Measurements from ENCODE around the gene SPAG9.

The SPAG9 gene

GRCh38 chr17:51044976-51045375, 75.7 kb downstream of the SPAG9 start:
- H3K4me3 ChIP-seq (replicated peaks in 1 of 2; ENCODE audit: low read depth in 2 of 2, low read length in 2 of 2): no peak overlapping the region
- DNase-seq (ENCODE audit: low read depth in 2 of 2): no peak
- TF ChIP-seq CTCF (IDR thresholded peaks at IDR 0.05; ENCODE audit: low read depth, low read length): no peak

- H3K4me3 ChIP-seq (replicated peaks in 1 of 2; ENCODE audit: low read depth in 2 of 2, low read length in 2 of 2): no peak overlapping the region
- TF ChIP-seq CTCF (IDR thresholded peaks at IDR 0.05; ENCODE audit: low read depth, low read length): no peak
- DNase-seq (ENCODE audit: low read depth in 2 of 2): no peak
Observed at GRCh38 chr17:51036084-51036483, 84.6 kb downstream of the SPAG9 start.

GRCh38 chr17:51035431-51035830, 85.2 kb downstream of the SPAG9 start:
- DNase-seq (ENCODE audit: low read depth in 2 of 2): peak; percentile 89 to 95
- TF ChIP-seq CTCF (IDR thresholded peaks at IDR 0.05; ENCODE audit: low read depth, low read length): no peak
- H3K4me3 ChIP-seq (replicated peaks in 1 of 2; ENCODE audit: low read depth in 2 of 2, low read length in 2 of 2): no peak overlapping the region

- H3K4me3 ChIP-seq (replicated peaks in 1 of 2; ENCODE audit: low read depth in 2 of 2, low read length in 2 of 2): no peak overlapping the region
- DNase-seq (ENCODE audit: low read depth in 2 of 2): no peak
- no peak for TF ChIP-seq CTCF (IDR thresholded peaks at IDR 0.05; ENCODE audit: low read depth, low read length)
Observed at GRCh38 chr17:51034800-51035199, 85.9 kb downstream of the SPAG9 start.

- DNase-seq (ENCODE audit: low read depth in 2 of 2): peak in 1 of 2 donors; percentile 52
- no peak overlapping the region for H3K4me3 ChIP-seq (replicated peaks in 1 of 2; ENCODE audit: low read depth in 2 of 2, low read length in 2 of 2)
- no peak for TF ChIP-seq CTCF (IDR thresholded peaks at IDR 0.05; ENCODE audit: low read depth, low read length)
Observed at GRCh38 chr17:51032850-51033249, 87.8 kb downstream of the SPAG9 start.

- TF ChIP-seq CTCF (IDR thresholded peaks at IDR 0.05; ENCODE audit: low read depth, low read length): no peak
- peak; percentile 52 to 53 for DNase-seq (ENCODE audit: low read depth in 2 of 2)
- H3K4me3 ChIP-seq (replicated peaks in 1 of 2; ENCODE audit: low read depth in 2 of 2, low read length in 2 of 2): peak overlapping the region in 1 of 2 donors; percentile 5
Observed at GRCh38 chr17:51029568-51030463, 90.9 kb downstream of the SPAG9 start.
